ENCODE measurements around the gene GPR84.

- TF ChIP-seq CTCF (IDR thresholded peaks at IDR 0.05), result no peak
- no peak for TF ChIP-seq POLR2A (IDR thresholded peaks at IDR 0.05)
These were observed 14.6 kb downstream of the GPR84 start for GRCh38 chr12:54349679-54350078.
